ENCODE measurements around the gene RHBDL3. TPM values are rescaled to one million over a fixed set of nuclear protein-coding genes. Genes with fewer than 3 reads are reported as not detected.

The RHBDL3 gene
- total and polyA plus RNA-seq, 4 donors, result 0.02 to 0.17 (median 0.05) TPM; not detected in 1

- TF ChIP-seq, protein P1, sequence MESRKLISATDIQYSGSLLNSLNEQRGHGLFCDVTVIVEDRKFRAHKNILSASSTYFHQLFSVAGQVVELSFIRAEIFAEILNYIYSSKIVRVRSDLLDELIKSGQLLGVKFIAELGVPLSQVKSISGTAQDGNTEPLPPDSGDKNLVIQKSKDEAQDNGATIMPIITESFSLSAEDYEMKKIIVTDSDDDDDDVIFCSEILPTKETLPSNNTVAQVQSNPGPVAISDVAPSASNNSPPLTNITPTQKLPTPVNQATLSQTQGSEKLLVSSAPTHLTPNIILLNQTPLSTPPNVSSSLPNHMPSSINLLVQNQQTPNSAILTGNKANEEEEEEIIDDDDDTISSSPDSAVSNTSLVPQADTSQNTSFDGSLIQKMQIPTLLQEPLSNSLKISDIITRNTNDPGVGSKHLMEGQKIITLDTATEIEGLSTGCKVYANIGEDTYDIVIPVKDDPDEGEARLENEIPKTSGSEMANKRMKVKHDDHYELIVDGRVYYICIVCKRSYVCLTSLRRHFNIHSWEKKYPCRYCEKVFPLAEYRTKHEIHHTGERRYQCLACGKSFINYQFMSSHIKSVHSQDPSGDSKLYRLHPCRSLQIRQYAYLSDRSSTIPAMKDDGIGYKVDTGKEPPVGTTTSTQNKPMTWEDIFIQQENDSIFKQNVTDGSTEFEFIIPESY (IDR thresholded peaks at IDR 0.05), result no peak
- TF ChIP-seq HNF4G (IDR thresholded peaks at IDR 0.05) (no peak), YY1 (IDR thresholded peaks at IDR 0.05) (no peak), CTCF (IDR thresholded peaks at IDR 0.05; ENCODE audit: low read depth, low read length, missing input control) (no peak), FOXA1 (IDR thresholded peaks at IDR 0.05) (no peak), MAX (IDR thresholded peaks at IDR 0.05) (no peak), JUND (IDR thresholded peaks at IDR 0.05) (no peak)
These were observed 43.0 kb upstream of the RHBDL3 start (continued) for GRCh38 chr17:32222621-32223020.

- no peak overlapping the region for H3K27ac ChIP-seq (ENCODE audit: low read depth in 1 of 2, low read length in 2 of 2)
- no peaks in the 10 kb centered on the region for H3K4me1 ChIP-seq (ENCODE audit: control insufficient read depth in 4 of 4, insufficient read depth in 4 of 4, low read length in 3 of 4)
- no peak for DNase-seq (ENCODE audit: low spot score)
- no peak overlapping the region for H3K4me3 ChIP-seq (ENCODE audit: low read depth in 1 of 3, low read length in 3 of 3)
- H3K9ac ChIP-seq (ENCODE audit: low read depth in 1 of 2, low read length in 2 of 2), result no peak overlapping the region
- H3K9me3 ChIP-seq (ENCODE audit: control insufficient read depth in 4 of 4, low read length in 3 of 4), result no peaks in the 10 kb centered on the region
- WGBS, result 87% methylated on average over 3 of the region's 3 CpGs
- TF ChIP-seq, protein P2, sequence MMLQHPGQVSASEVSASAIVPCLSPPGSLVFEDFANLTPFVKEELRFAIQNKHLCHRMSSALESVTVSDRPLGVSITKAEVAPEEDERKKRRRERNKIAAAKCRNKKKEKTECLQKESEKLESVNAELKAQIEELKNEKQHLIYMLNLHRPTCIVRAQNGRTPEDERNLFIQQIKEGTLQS (IDR thresholded peaks at IDR 0.05), result no peak
- TF ChIP-seq TAF1 (conservative IDR thresholded peaks at IDR 0.05) (no peak), RXRA (IDR thresholded peaks at IDR 0.05) (no peak), CTCF (IDR thresholded peaks at IDR 0.05; ENCODE audit: low read depth, low read length, missing input control) (no peak), JUND (IDR thresholded peaks at IDR 0.05) (no peak), FOXA1 (IDR thresholded peaks at IDR 0.05) (no peak), RAD21 (IDR thresholded peaks at IDR 0.05) (no peak), YY1 (IDR thresholded peaks at IDR 0.05) (no peak), REST (IDR thresholded peaks at IDR 0.05) (no peak), NR2F2 (IDR thresholded peaks at IDR 0.05) (no peak), MAX (IDR thresholded peaks at IDR 0.05) (no peak), GABPA (IDR thresholded peaks at IDR 0.05 in 1 of 2, conservative IDR thresholded peaks at IDR 0.05 in 1 of 2) (no peak)
- TF ChIP-seq, protein P1 (IDR thresholded peaks at IDR 0.05), result no peak
- H3K27me3 ChIP-seq (ENCODE audit: control insufficient read depth in 4 of 4, insufficient read depth in 4 of 4, low read length in 3 of 4), result no peaks in the 10 kb centered on the region
- H3K36me3 ChIP-seq (ENCODE audit: control insufficient read depth in 4 of 4, insufficient read depth in 3 of 4, low read depth in 1 of 4, low read length in 3 of 4), result peaks cover 0 to 9% (median 2%) of the 10 kb centered on the region in 4 donors
These were observed 41.9 kb upstream of the RHBDL3 start for GRCh38 chr17:32223703-32224102.
